Activated T-cell treated with anti-CD3 and anti-CD28 coated beads for 1 hour (primary cell): ENCODE measurements around the gene KCNJ10.
"Not testable (repeated sequence)": the region's sequence is repeated elsewhere in the genome, so short reads cannot be mapped to it uniquely, and the experiment has no call there.

ENCODE experiments used
- DNase-seq: peaks from one replicate; pipeline ENCODE4 v3.0.0-alpha.2; 2020; ENCODE audit warnings: low read depth

The KCNJ10 gene

GRCh38 chr1:160061369-160062229, 8.4 kb downstream of the KCNJ10 start:
- no peak for DNase-seq

GRCh38 chr1:160058087-160058486, 11.9 kb downstream of the KCNJ10 start:
- no peak for DNase-seq

- no peak for DNase-seq
Measured at GRCh38 chr1:160056648-160057169, 13.3 kb downstream of the KCNJ10 start.

GRCh38 chr1:160053548-160054365, 16.2 kb downstream of the KCNJ10 start:
- no peak for DNase-seq

GRCh38 chr1:160052936-160053335, 17.0 kb downstream of the KCNJ10 start:
- no peak for DNase-seq

- DNase-seq = no peak
Measured at GRCh38 chr1:160050619-160051018, 19.3 kb downstream of the KCNJ10 start.

- not testable (repeated sequence) for DNase-seq
Measured at GRCh38 chr1:160050182-160050581, 19.8 kb downstream of the KCNJ10 start.

- DNase-seq = no peak
Measured at GRCh38 chr1:160049101-160049500, 20.9 kb downstream of the KCNJ10 start.

- no peak for DNase-seq
Measured at GRCh38 chr1:160048335-160048734, 21.6 kb downstream of the KCNJ10 start.

GRCh38 chr1:160047111-160047991, 22.6 kb downstream of the KCNJ10 start:
- DNase-seq = no peak

- DNase-seq = no peak
Measured at GRCh38 chr1:160046494-160047110, 23.4 kb downstream of the KCNJ10 start.

GRCh38 chr1:160045653-160046052, 24.3 kb downstream of the KCNJ10 start:
- no peak for DNase-seq

- no peak for DNase-seq
Measured at GRCh38 chr1:160043543-160043942, 26.4 kb downstream of the KCNJ10 start.

- no peak for DNase-seq
Measured at GRCh38 chr1:160040476-160040875, 29.5 kb downstream of the KCNJ10 start.

- DNase-seq = no peak
Measured at GRCh38 chr1:160032165-160032820, 37.7 kb downstream of the KCNJ10 start.

GRCh38 chr1:160031365-160032164, 38.4 kb downstream of the KCNJ10 start, which contains the start of gene PIGM:
PIGM (minus strand) TSS chr1:160031990; CDS start chr1:160031739, 251 bp downstream.
- DNase-seq = peak; percentile 92

GRCh38 chr1:160030657-160031364, 39.1 kb downstream of the KCNJ10 start:
- DNase-seq = no peak

- no peak for DNase-seq
Measured at GRCh38 chr1:160028426-160028825, 41.5 kb downstream of the KCNJ10 start.

GRCh38 chr1:160025314-160025713, 44.6 kb downstream of the KCNJ10 start:
- no peak for DNase-seq
